ENCODE results near the gene TAF15. TPM values are rescaled to one million over a fixed set of nuclear protein-coding genes. Genes with fewer than 3 reads are reported as not detected.

Gene TAF15
- total and polyA plus RNA-seq, 2 donors (not counting 1 experiment from before 2014, with no cell fraction given): 22.9 to 84.1 TPM

DNA sequence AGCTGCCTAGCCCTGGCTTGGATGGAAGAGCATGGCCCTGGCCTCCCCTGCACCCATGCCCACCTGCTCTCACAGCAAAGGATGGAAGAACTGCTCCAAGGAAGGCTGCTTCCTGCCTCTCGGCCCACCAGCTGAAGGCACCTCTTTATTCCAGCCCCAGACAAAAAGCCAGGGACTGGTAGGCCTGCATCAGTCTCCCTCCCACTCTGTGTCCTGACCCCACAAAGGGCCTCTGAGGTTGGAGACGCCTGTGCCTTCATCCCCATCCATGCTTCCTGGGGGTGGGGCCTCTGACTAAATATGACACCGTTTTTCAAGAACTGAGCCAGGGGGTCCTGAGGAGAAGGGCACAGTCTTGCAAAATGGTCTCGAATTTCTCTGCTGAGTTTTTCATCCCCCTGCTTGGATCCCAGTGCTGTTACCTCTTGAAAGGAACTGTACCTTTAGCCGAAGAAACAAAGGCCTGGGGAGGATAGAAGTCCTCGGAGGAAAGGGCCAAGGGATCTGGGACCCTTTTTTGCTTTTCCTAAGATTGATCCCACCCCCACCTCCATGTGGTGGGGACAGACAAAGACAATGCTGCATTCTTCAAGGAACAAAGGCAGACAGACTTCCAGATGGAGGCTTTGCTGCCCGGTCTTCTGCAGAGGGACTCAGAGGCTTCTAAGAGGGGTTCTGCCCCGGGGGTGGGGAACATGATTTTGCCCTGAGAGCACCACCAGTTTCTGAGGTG, 43.4 kb upstream of the TAF15 start:
- Histone ChIP-seq H3K27ac (ENCODE audit: insufficient read depth, low read length) (no peak overlapping the region), H3K4me3 (replicated peaks in 1 of 4; ENCODE audit: control extremely low read depth in 1 of 4, insufficient read depth in 1 of 4, low read depth in 3 of 4, low read length in 4 of 4) (no peak overlapping the region), H3K79me2 (ENCODE audit: control insufficient read depth, insufficient read depth, low read length) (no peaks in the 10 kb centered on the region), H4K20me1 (ENCODE audit: control insufficient read depth, extremely low read depth, insufficient read depth, low read length) (no peaks in the 10 kb centered on the region), H3K4me1 (ENCODE audit: control insufficient read depth, extremely low read depth, insufficient read depth, low read length) (peaks cover 7% of the 10 kb centered on the region), H3K4me2 (ENCODE audit: extremely low read depth, insufficient read depth, low read length) (no peak overlapping the region), H2AFZ (ENCODE audit: low read length) (no peak overlapping the region), H3K9ac (ENCODE audit: insufficient read depth, low read length) (no peak overlapping the region), H3K36me3 (ENCODE audit: control insufficient read depth, insufficient read depth, low read length) (no peaks in the 10 kb centered on the region), H3K27me3 (ENCODE audit: control insufficient read depth, insufficient read depth, low read length) (peaks cover 15% of the 10 kb centered on the region), H3K9me3 (ENCODE audit: control insufficient read depth, insufficient read depth, low read depth, low read length) (no peaks in the 10 kb centered on the region)
- TF ChIP-seq, protein P1, sequence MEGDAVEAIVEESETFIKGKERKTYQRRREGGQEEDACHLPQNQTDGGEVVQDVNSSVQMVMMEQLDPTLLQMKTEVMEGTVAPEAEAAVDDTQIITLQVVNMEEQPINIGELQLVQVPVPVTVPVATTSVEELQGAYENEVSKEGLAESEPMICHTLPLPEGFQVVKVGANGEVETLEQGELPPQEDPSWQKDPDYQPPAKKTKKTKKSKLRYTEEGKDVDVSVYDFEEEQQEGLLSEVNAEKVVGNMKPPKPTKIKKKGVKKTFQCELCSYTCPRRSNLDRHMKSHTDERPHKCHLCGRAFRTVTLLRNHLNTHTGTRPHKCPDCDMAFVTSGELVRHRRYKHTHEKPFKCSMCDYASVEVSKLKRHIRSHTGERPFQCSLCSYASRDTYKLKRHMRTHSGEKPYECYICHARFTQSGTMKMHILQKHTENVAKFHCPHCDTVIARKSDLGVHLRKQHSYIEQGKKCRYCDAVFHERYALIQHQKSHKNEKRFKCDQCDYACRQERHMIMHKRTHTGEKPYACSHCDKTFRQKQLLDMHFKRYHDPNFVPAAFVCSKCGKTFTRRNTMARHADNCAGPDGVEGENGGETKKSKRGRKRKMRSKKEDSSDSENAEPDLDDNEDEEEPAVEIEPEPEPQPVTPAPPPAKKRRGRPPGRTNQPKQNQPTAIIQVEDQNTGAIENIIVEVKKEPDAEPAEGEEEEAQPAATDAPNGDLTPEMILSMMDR (conservative IDR thresholded peaks at IDR 0.05 in 1 of 2, IDR thresholded peaks at IDR 0.05 in 1 of 2; ENCODE audit: low read depth in 1 of 2, low read length in 2 of 2): no peak
- TF ChIP-seq EZH2 (IDR thresholded peaks at IDR 0.05; ENCODE audit: low read length, missing control alignments): no peak
- DNase-seq (ENCODE audit: low read depth in 2 of 2): no peak

DNA sequence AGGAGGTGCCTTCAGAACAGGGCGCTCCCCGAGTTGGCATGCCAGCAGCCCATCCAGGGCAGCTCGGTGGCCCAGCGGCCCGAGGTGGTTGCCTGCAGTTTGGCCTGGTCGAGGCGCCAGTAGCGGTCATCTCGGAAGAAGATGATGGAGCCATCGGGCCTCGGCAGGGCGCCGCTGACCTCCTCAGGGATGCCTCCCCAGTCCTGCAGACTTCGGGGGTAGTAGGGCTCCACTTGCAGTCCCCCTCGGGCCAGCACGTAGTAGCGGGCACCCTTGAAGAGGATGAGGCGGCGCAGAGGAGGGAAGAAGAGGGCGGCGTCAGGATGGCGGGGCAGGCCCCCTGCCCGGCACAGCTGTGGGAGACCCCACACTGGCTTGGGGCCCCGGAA, 42.8 kb upstream of the TAF15 start:
- Histone ChIP-seq H3K4me1 (ENCODE audit: control insufficient read depth, extremely low read depth, insufficient read depth, low read length) (peaks cover 7% of the 10 kb centered on the region), H4K20me1 (ENCODE audit: control insufficient read depth, extremely low read depth, insufficient read depth, low read length) (no peaks in the 10 kb centered on the region), H3K36me3 (ENCODE audit: control insufficient read depth, insufficient read depth, low read length) (no peaks in the 10 kb centered on the region), H3K9me3 (ENCODE audit: control insufficient read depth, insufficient read depth, low read depth, low read length) (no peaks in the 10 kb centered on the region), H2AFZ (ENCODE audit: low read length) (no peak overlapping the region), H3K79me2 (ENCODE audit: control insufficient read depth, insufficient read depth, low read length) (no peaks in the 10 kb centered on the region), H3K9ac (ENCODE audit: insufficient read depth, low read length) (no peak overlapping the region), H3K4me2 (ENCODE audit: extremely low read depth, insufficient read depth, low read length) (no peak overlapping the region), H3K27ac (ENCODE audit: insufficient read depth, low read length) (no peak overlapping the region), H3K27me3 (ENCODE audit: control insufficient read depth, insufficient read depth, low read length) (peaks cover 15% of the 10 kb centered on the region), H3K4me3 (replicated peaks in 1 of 4; ENCODE audit: control extremely low read depth in 1 of 4, insufficient read depth in 1 of 4, low read depth in 3 of 4, low read length in 4 of 4) (no peak overlapping the region)
- no peak for DNase-seq (ENCODE audit: low read depth in 2 of 2)
- no peak for TF ChIP-seq EZH2 (IDR thresholded peaks at IDR 0.05; ENCODE audit: low read length, missing control alignments)
- TF ChIP-seq, protein P1 (conservative IDR thresholded peaks at IDR 0.05 in 1 of 2, IDR thresholded peaks at IDR 0.05 in 1 of 2; ENCODE audit: low read depth in 1 of 2, low read length in 2 of 2): no peak

DNA sequence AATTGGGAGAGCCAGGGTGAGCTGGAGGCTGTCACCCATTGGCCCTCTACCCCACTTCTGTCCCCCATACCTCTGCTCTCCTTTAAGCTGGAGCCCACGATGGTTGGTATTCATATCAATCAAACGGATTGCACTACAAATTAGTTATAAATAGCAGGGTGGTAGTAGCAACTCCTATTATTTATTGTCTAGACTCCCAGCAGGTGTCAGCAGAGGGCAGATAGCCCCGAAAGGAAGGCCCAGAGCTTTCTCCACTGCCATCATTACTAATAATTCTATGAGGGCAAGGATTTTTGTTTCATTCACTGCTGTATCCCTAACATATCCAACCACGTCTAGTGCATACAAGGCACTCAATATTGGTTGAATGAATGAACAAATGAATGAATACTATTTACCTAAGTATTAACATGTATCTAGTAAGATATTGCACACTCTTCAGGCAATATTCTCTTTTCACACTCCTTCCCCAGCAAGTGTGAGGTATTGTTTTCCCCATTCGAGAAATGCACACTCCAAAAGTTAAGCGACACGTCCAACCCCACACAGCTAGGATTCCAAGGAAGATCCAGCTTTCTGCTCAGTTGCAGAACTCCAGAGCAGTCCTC, 42.3 kb upstream of the TAF15 start:
- peaks cover 15% of the 10 kb centered on the region for H3K27me3 ChIP-seq (ENCODE audit: control insufficient read depth, insufficient read depth, low read length)
- H4K20me1 ChIP-seq (ENCODE audit: control insufficient read depth, extremely low read depth, insufficient read depth, low read length): no peaks in the 10 kb centered on the region
- no peak overlapping the region for H3K9ac ChIP-seq (ENCODE audit: insufficient read depth, low read length)
- no peak overlapping the region for H3K27ac ChIP-seq (ENCODE audit: insufficient read depth, low read length)
- no peak overlapping the region for H2AFZ ChIP-seq (ENCODE audit: low read length)
- H3K9me3 ChIP-seq (ENCODE audit: control insufficient read depth, insufficient read depth, low read depth, low read length): no peaks in the 10 kb centered on the region
- H3K36me3 ChIP-seq (ENCODE audit: control insufficient read depth, insufficient read depth, low read length): no peaks in the 10 kb centered on the region
- no peak for TF ChIP-seq EZH2 (IDR thresholded peaks at IDR 0.05; ENCODE audit: low read length, missing control alignments)
- TF ChIP-seq, protein P1 (conservative IDR thresholded peaks at IDR 0.05 in 1 of 2, IDR thresholded peaks at IDR 0.05 in 1 of 2; ENCODE audit: low read depth in 1 of 2, low read length in 2 of 2): peak; percentile 59 to 72
- peak in 1 of 2 donors; percentile 67 for DNase-seq (ENCODE audit: low read depth in 2 of 2)
- H3K4me2 ChIP-seq (ENCODE audit: extremely low read depth, insufficient read depth, low read length): no peak overlapping the region
- peaks cover 7% of the 10 kb centered on the region for H3K4me1 ChIP-seq (ENCODE audit: control insufficient read depth, extremely low read depth, insufficient read depth, low read length)
- H3K4me3 ChIP-seq (replicated peaks in 1 of 4; ENCODE audit: control extremely low read depth in 1 of 4, insufficient read depth in 1 of 4, low read depth in 3 of 4, low read length in 4 of 4): no peak overlapping the region
- no peaks in the 10 kb centered on the region for H3K79me2 ChIP-seq (ENCODE audit: control insufficient read depth, insufficient read depth, low read length)
